Liver (tissue), 9 donors: Measurements from ENCODE around the gene NFYC. TPM values are rescaled to one million over a fixed set of nuclear protein-coding genes. Genes with fewer than 3 reads are reported as not detected.

ENCODE experiments used
- DNase-seq: peaks from one replicate; pipeline ENCODE4 v3.0.0-alpha.2; 2017; ENCODE audit warnings: low spot score
- H3K27ac ChIP-seq, 2 donors: one replicate each; pipeline ENCODE4 v1.7.0; 2013; ENCODE audit warnings: inconsistent platforms in 2 of 2, low read length in 2 of 2, control low read depth in 1 of 2, low read depth in 1 of 2, mild to moderate bottlenecking in 1 of 2
- H3K27me3 ChIP-seq, 4 donors: one replicate each; pipeline versions ENCODE4 v1.6.1 to v1.7.0; 2013; ENCODE audit warnings: low read length in 3 of 4, inconsistent platforms in 1 of 4, mild to moderate bottlenecking in 1 of 4, moderate library complexity in 1 of 4; ENCODE audit not compliant: control insufficient read depth in 4 of 4, insufficient read depth in 4 of 4
- H3K36me3 ChIP-seq, 4 donors: one replicate each; pipeline versions ENCODE4 v1.6.1 to v1.7.0; 2013; ENCODE audit warnings: low read length in 3 of 4, mild to moderate bottlenecking in 3 of 4, low read depth in 1 of 4, moderate library complexity in 1 of 4; ENCODE audit not compliant: control insufficient read depth in 4 of 4, insufficient read depth in 3 of 4
- H3K4me1 ChIP-seq, 4 donors: one replicate each; pipeline versions ENCODE4 v1.6.1 to v1.7.0; 2013; ENCODE audit warnings: low read length in 3 of 4, mild to moderate bottlenecking in 3 of 4, moderate library complexity in 1 of 4; ENCODE audit not compliant: control insufficient read depth in 4 of 4, insufficient read depth in 4 of 4
- H3K4me3 ChIP-seq, 3 donors: one replicate each; pipeline versions ENCODE4 v1.6.1 to v1.7.0; 2013; ENCODE audit warnings: low read length in 3 of 3, control low read depth in 1 of 3, low read depth in 1 of 3, mild to moderate bottlenecking in 1 of 3
- H3K9ac ChIP-seq, 2 donors: one replicate each; pipeline ENCODE4 v1.7.0; 2013; ENCODE audit warnings: low read length in 2 of 2, mild to moderate bottlenecking in 2 of 2, moderate library complexity in 2 of 2, control low read depth in 1 of 2, low read depth in 1 of 2
- H3K9me3 ChIP-seq, 4 donors: one replicate each; pipeline versions ENCODE4 v1.6.1 to v1.7.0; 2013; ENCODE audit warnings: low read length in 3 of 4; ENCODE audit not compliant: control insufficient read depth in 4 of 4
- ATF3 ChIP-seq: IDR thresholded peaks from 2 replicates; pipeline ENCODE4 v1.6.1; 2016; ENCODE audit warnings: antibody characterized with exemption
- CTCF ChIP-seq: fragments of 150-350 bp; IDR thresholded peaks from 2 replicates; pipeline ENCODE4 v1.5.1; 2017; ENCODE audit warnings: improper control_type of control experiment, low read depth, low read length; ENCODE audit not compliant: missing input control
- EGR1 ChIP-seq, 2 donors: IDR thresholded peaks; 2 replicates each; pipeline ENCODE4 v1.6.1; 2016 to 2018; ENCODE audit warnings: antibody characterized with exemption in 2 of 2, low read depth in 2 of 2
- FOXA1 ChIP-seq: IDR thresholded peaks from 2 replicates; pipeline ENCODE4 v1.6.1; 2016; ENCODE audit warnings: antibody characterized with exemption
- FOXA2 ChIP-seq: IDR thresholded peaks from 2 replicates; pipeline ENCODE4 v1.6.1; 2016; ENCODE audit warnings: antibody characterized with exemption
- GABPA ChIP-seq, 2 donors: IDR thresholded peaks in 1 of 2; conservative IDR thresholded peaks in 1 of 2; 2 replicates each; pipeline ENCODE4 v1.6.1; 2016; ENCODE audit warnings: antibody characterized with exemption in 2 of 2, mild to moderate bottlenecking in 1 of 2, moderate library complexity in 1 of 2
- HNF4G ChIP-seq: IDR thresholded peaks from 2 replicates; pipeline ENCODE4 v1.6.1; 2016; ENCODE audit warnings: antibody characterized with exemption
- JUND ChIP-seq, 2 donors: IDR thresholded peaks; 2 replicates each; pipeline ENCODE4 v1.6.1; 2016; ENCODE audit warnings: antibody characterized with exemption in 2 of 2
- MAX ChIP-seq: IDR thresholded peaks from 2 replicates; pipeline ENCODE4 v1.6.1; 2016; ENCODE audit warnings: antibody characterized with exemption
- NR2F2 ChIP-seq: IDR thresholded peaks from 2 replicates; pipeline ENCODE4 v1.6.1; 2016; ENCODE audit warnings: antibody characterized with exemption
- RAD21 ChIP-seq, 2 donors: IDR thresholded peaks; 2 replicates each; pipeline ENCODE4 v1.6.1; 2016; ENCODE audit warnings: antibody characterized with exemption in 2 of 2, mild to moderate bottlenecking in 2 of 2
- REST ChIP-seq: IDR thresholded peaks from 2 replicates; pipeline ENCODE4 v1.6.1; 2016; ENCODE audit warnings: antibody characterized with exemption, mild to moderate bottlenecking
- RXRA ChIP-seq, 2 donors: IDR thresholded peaks; 2 replicates each; pipeline ENCODE4 v1.6.1; 2017 to 2018; ENCODE audit warnings: antibody characterized with exemption in 2 of 2, mild to moderate bottlenecking in 1 of 2
- SP1 ChIP-seq: IDR thresholded peaks from 2 replicates; pipeline ENCODE4 v1.6.1; 2018; ENCODE audit warnings: antibody characterized with exemption, mild to moderate bottlenecking
- TAF1 ChIP-seq: conservative IDR thresholded peaks from 2 replicates; pipeline ENCODE4 v1.6.1; 2016; ENCODE audit warnings: antibody characterized with exemption, mild to moderate bottlenecking
- ZBTB33 ChIP-seq: IDR thresholded peaks from 2 replicates; pipeline ENCODE4 v1.6.1; 2016; ENCODE audit warnings: antibody characterized with exemption
- WGBS: extraction: QIAGEN DNeasy Blood & Tissue Kit; methylation state at CpG from one replicate; pipeline ENCODE4 v1.1.7; 2013; 5-methylcytosine and 5-hydroxymethylcytosine counted together
- polyA plus RNA-seq, 2 donors: library from polyadenylated mRNA; stranded (reverse) in 1 of 2; unstranded in 1 of 2; fragments of 200-250 nt in 1 of 2; fragments of >200 nt in 1 of 2; fragmentation: Nextera tagmentation in 1 of 2; extraction: Ambion mirVana in 1 of 2; gene quantifications; one replicate each; pipeline versions ENCODE4 v1.2.1 to v1.2.3, GENCODE V29; 2013 to 2015
- total RNA-seq, 2 donors: library from RNA; depleted of rRNA; stranded (reverse); fragments of >200 nt; gene quantifications; one replicate each; pipeline ENCODE4 v1.2.3, GENCODE V29; 2014
- donor health status: healthy.
- donor health status: healthy.
- donor health status: healthy.
- donor health status: healthy.
- donor health status: healthy.

Gene NFYC
- total and polyA plus RNA-seq, 4 donors, result 18.3 to 28.1 (median 26.8) TPM

- Histone ChIP-seq H3K36me3 (no peaks in the 10 kb centered on the region), H3K9me3 (no peaks in the 10 kb centered on the region), H3K4me1 (peaks cover 4 to 16% (median 10%) of the 10 kb centered on the region in 4 donors), H3K4me3 (no peak overlapping the region), H3K9ac (no peak overlapping the region), H3K27ac (no peak overlapping the region), H3K27me3 (no peaks in the 10 kb centered on the region)
- WGBS, result 70% methylated on average over 9 of the region's 9 CpGs
- no peak for DNase-seq
- TF ChIP-seq RXRA (IDR thresholded peaks at IDR 0.05) (no peak), REST (no peak), MAX (no peak), JUND (IDR thresholded peaks at IDR 0.05) (no peak), EGR1 (IDR thresholded peaks at IDR 0.05; ENCODE audit: low read depth in 2 of 2) (no peak), SP1 (no peak), ATF3 (no peak), FOXA2 (no peak), GABPA (IDR thresholded peaks at IDR 0.05 in 1 of 2, conservative IDR thresholded peaks at IDR 0.05 in 1 of 2) (no peak), FOXA1 (no peak), TAF1 (no peak), CTCF (no peak), RAD21 (IDR thresholded peaks at IDR 0.05) (no peak), NR2F2 (no peak), HNF4G (no peak)
Observed at GRCh38 chr1:40815420-40815819, 123.9 kb downstream of the NFYC start.

GRCh38 chr1:40817791-40818263 is 126.3 kb downstream of the NFYC start:
- H3K9ac ChIP-seq, result no peak overlapping the region
- no peak overlapping the region for H3K27ac ChIP-seq
- H3K9me3 ChIP-seq, result no peaks in the 10 kb centered on the region
- no peak for DNase-seq
- TF ChIP-seq ZBTB33 (no peak), GABPA (IDR thresholded peaks at IDR 0.05 in 1 of 2, conservative IDR thresholded peaks at IDR 0.05 in 1 of 2) (no peak), HNF4G (no peak), TAF1 (no peak), SP1 (no peak), NR2F2 (no peak), FOXA1 (no peak)
- peaks cover 4 to 20% (median 12%) of the 10 kb centered on the region in 4 donors for H3K4me1 ChIP-seq
- no peak overlapping the region for H3K4me3 ChIP-seq
- no peaks in the 10 kb centered on the region for H3K27me3 ChIP-seq
- WGBS, result 60% methylated on average over 19 of the region's 19 CpGs
- H3K36me3 ChIP-seq, result no peaks in the 10 kb centered on the region
